OCI-LY7 (cell line): ENCODE data around the gene LIMK2. TPM values are rescaled to one million over a fixed set of nuclear protein-coding genes. Genes with fewer than 3 reads are reported as not detected.
"Not testable (repeated sequence)": the region's sequence is repeated elsewhere in the genome, so short reads cannot be mapped to it uniquely, and the experiment has no call there.

ENCODE experiments used
- BruUV-seq: library from RNA; stranded (reverse); fragments of 400-500 nt; replicated peaks from 2 replicates; lab custom pipeline; 2021; lab: Mats Ljungman, UMichigan
- CTCF ChIA-PET: fragments of 300-600 bp; sonication (Branson Sonifier 250); formaldehyde crosslinking; loops from one replicate; lab custom pipeline; 2022; ENCODE audit warnings: antibody characterized with exemption; ENCODE audit not compliant: unreplicated experiment; lab: Charles Lee
- POLR2A ChIA-PET: fragments of 300-600 bp; sonication (Branson Sonifier 250); formaldehyde crosslinking; loops from one replicate; lab custom pipeline; 2022; ENCODE audit warnings: antibody characterized with exemption; lab: Charles Lee
- DNase-seq: peaks from one replicate; pipeline ENCODE4 v3.0.0-alpha.2; 2015; ENCODE audit warnings: low spot score
- H2AFZ ChIP-seq: fragments of 200-600 bp; sonication (generic), shearing (Covaris generic); 2 replicates; pipeline ENCODE4 v1.6.1; 2014; ENCODE audit warnings: mild to moderate bottlenecking, antibody characterized with exemption, low read length, moderate library complexity
- H3K27ac ChIP-seq: fragments of 200-600 bp; sonication (generic); 2 replicates; pipeline ENCODE4 v1.5.1; 2014; ENCODE audit warnings: mixed run types, low read depth, mild to moderate bottlenecking, moderate library complexity, low read length, inconsistent platforms; ENCODE audit not compliant: poor library complexity, severe bottlenecking
- H3K36me3 ChIP-seq: fragments of 200-600 bp; sonication (generic); 2 replicates; pipeline ENCODE4 v1.6.1; 2014; ENCODE audit warnings: mild to moderate bottlenecking, antibody characterized with exemption, low read length, moderate library complexity, mixed read lengths; ENCODE audit not compliant: insufficient read depth
- H3K4me1 ChIP-seq: fragments of 200-600 bp; sonication (generic); 2 replicates; pipeline ENCODE4 v1.5.1; 2014; ENCODE audit warnings: mild to moderate bottlenecking, low read length; ENCODE audit not compliant: insufficient read depth, poor library complexity, severe bottlenecking
- H3K4me2 ChIP-seq: fragments of 200-600 bp; sonication (generic); 2 replicates; pipeline ENCODE4 v1.6.1; 2014; ENCODE audit warnings: mild to moderate bottlenecking, low read length
- H3K4me3 ChIP-seq: fragments of 200-600 bp; sonication (generic); 2 replicates; pipeline ENCODE4 v1.5.1; 2014; ENCODE audit warnings: mild to moderate bottlenecking, low read depth, low read length; ENCODE audit not compliant: poor library complexity, severe bottlenecking
- H3K79me2 ChIP-seq: fragments of 200-600 bp; sonication (generic); 2 replicates; pipeline ENCODE4 v1.6.1; 2016; ENCODE audit warnings: low read depth, mild to moderate bottlenecking, low read length, moderate library complexity, mixed read lengths; ENCODE audit not compliant: insufficient read depth
- H3K9me2 ChIP-seq: fragments of 200-600 bp; sonication (generic); 2 replicates; pipeline ENCODE4 v1.6.1; 2016; ENCODE audit warnings: mild to moderate bottlenecking, low read length, mixed read lengths; ENCODE audit not compliant: insufficient read depth
- H3K9me3 ChIP-seq: fragments of 200-600 bp; sonication (generic); 2 replicates; pipeline ENCODE4 v1.6.1; 2014; ENCODE audit warnings: mild to moderate bottlenecking, mixed run types, low read length, mixed read lengths
- H4K20me1 ChIP-seq: fragments of 200-600 bp; sonication (generic); 2 replicates; pipeline ENCODE4 v1.6.1; 2014; ENCODE audit warnings: mild to moderate bottlenecking, antibody characterized with exemption, low read length, moderate library complexity, mixed read lengths; ENCODE audit not compliant: insufficient read depth
- EZH2phosphoT487 ChIP-seq: fragments of 200-600 bp; sonication (generic); IDR thresholded peaks from 2 replicates; pipeline ENCODE4 v1.6.1; 2018; ENCODE audit warnings: low read depth, borderline replicate concordance, mild to moderate bottlenecking, mixed run types, antibody characterized with exemption, low read length, moderate library complexity, mixed read lengths
- intact Hi-C: fragments of 100-400 bp; cut with micrococcal nuclease; formaldehyde crosslinking; loops from one replicate; pipeline ENCODE4 v1.10.0; 2022; ENCODE audit not compliant: unreplicated experiment
- total RNA-seq, 2 experiments: library from RNA; depleted of rRNA in 1 of 2; stranded (reverse); fragments of >200 nt in 1 of 2; shearing (Covaris generic) in 1 of 2; gene quantifications; 2 replicates each; pipeline ENCODE4 v1.2.3, GENCODE V29; 2014 to 2022
- TF ChIP-seq, protein P1 (sequence below): fragments of 200-600 bp; sonication (generic); conservative IDR thresholded peaks from 2 replicates; pipeline ENCODE4 v1.5.1; 2014; ENCODE audit warnings: mild to moderate bottlenecking, antibody characterized with exemption, low read length, moderate library complexity, mixed read lengths

LIMK2 gene
- total RNA-seq, 2 experiments from 2014 or later: 16.2 to 24.8 TPM

DNA sequence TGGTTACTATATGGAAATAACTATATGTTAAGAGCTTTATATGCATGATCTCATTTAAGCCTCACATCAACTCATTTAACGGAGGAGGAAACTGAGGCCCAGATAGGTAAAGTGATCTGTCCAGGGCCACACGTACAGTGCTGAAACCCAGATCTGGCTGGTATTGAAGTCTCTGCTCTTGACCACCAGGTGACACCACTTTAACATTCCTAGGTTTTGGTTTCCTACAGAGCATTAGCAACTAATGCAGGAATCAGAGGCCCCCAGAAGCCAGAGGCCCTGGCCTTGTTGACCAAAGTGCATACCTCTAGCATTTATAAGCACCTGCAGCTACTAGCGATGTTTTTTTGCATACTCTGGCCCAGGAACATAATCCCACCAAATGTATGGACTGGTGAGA is 12.9 kb upstream of the LIMK2 start:
- no TSS peak for BruUV-seq
- H3K36me3 ChIP-seq: peaks cover 21% of the 10 kb centered on the region; the same call in 1 of the 2 replicates
- intact Hi-C loops: no loop called here

DNA sequence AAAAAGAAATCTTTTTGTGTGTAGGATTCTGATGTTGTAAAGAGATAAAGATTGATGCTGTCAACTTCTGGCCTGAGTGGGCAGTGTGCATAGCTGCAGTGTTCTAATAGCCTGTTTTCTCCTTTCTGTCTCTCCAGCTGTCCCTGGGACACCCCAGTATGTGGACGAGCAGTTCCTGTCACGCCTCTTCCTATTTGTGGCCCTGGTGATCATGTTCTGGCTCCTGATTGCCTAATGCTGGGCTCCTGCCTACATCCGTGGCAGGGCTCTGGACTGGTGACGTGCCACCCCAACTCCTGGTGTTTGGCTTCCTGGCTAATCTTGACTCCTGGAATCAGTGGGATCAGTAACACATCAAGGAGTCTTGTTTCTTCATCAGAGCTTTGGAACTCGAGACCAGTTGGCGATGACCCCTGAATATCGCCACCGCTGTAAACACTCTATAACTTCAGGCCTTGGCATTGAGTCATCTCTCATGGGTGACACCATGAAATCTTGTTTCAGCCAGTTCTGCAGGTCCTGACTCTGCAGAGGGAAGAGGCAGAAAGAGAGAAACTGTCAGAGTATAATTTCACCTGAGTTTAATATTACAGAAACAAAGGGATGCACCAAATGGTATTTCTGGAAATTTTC is 7.6 kb upstream of the LIMK2 start:
- H3K79me2 ChIP-seq, H3K9me3 ChIP-seq, BruUV-seq, H3K4me3 ChIP-seq, POLR2A ChIA-PET, H2AFZ ChIP-seq, H3K9me2 ChIP-seq, intact Hi-C loops, H3K27ac ChIP-seq, CTCF ChIA-PET, H4K20me1 ChIP-seq, H3K4me1 ChIP-seq, H3K36me3 ChIP-seq, DNase-seq, H3K4me2 ChIP-seq: not testable (repeated sequence)

More for the DNA sequence above, 12.9 kb upstream of the LIMK2 start:
- H3K9me2 ChIP-seq: no peaks in the 10 kb centered on the region
- POLR2A ChIA-PET: interaction anchor here (0.7 kb wide), 1 partner anchor 375 kb away, joined by 4 read pairs; no protein-coding TSS in a partner anchor
- H3K9me3 ChIP-seq: no peaks in the 10 kb centered on the region
- no peaks in the 10 kb centered on the region for H4K20me1 ChIP-seq
- H3K4me2 ChIP-seq: no peak overlapping the region
- H3K27ac ChIP-seq: no peak overlapping the region
- no peak for TF ChIP-seq EZH2phosphoT487
- TF ChIP-seq, protein P1, sequence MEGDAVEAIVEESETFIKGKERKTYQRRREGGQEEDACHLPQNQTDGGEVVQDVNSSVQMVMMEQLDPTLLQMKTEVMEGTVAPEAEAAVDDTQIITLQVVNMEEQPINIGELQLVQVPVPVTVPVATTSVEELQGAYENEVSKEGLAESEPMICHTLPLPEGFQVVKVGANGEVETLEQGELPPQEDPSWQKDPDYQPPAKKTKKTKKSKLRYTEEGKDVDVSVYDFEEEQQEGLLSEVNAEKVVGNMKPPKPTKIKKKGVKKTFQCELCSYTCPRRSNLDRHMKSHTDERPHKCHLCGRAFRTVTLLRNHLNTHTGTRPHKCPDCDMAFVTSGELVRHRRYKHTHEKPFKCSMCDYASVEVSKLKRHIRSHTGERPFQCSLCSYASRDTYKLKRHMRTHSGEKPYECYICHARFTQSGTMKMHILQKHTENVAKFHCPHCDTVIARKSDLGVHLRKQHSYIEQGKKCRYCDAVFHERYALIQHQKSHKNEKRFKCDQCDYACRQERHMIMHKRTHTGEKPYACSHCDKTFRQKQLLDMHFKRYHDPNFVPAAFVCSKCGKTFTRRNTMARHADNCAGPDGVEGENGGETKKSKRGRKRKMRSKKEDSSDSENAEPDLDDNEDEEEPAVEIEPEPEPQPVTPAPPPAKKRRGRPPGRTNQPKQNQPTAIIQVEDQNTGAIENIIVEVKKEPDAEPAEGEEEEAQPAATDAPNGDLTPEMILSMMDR: peak; percentile 52
- peaks cover 8% of the 10 kb centered on the region for H3K4me1 ChIP-seq
- DNase-seq: no peak
- no peak overlapping the region for H3K4me3 ChIP-seq
- no peaks in the 10 kb centered on the region for H3K79me2 ChIP-seq
- CTCF ChIA-PET: no interaction called here
- no peak overlapping the region for H2AFZ ChIP-seq

DNA sequence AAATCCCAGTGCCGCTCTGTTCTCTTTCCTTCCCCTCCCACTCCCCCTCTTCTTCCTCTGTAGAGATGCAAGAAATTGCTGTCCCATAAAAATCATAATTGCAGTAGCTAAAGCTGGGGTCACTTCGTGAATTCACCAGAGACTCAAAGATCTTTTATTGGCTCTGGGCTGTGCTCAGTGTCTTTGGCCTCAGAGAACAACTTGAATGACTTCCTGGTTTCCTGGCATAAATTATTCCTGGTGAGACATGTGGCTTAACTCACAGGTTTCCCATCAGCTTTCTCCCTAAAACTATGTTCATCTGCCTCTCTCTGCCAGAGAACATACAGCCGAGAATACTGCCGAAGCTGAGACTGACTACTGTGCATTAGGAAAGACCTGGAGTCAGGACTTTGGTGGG is 7.0 kb upstream of the LIMK2 start:
- H3K27ac ChIP-seq, CTCF ChIA-PET, intact Hi-C loops, H2AFZ ChIP-seq, H3K4me2 ChIP-seq, BruUV-seq, POLR2A ChIA-PET, H3K9me3 ChIP-seq, H3K79me2 ChIP-seq, H3K4me1 ChIP-seq, H3K36me3 ChIP-seq, DNase-seq, H3K4me3 ChIP-seq, H4K20me1 ChIP-seq, H3K9me2 ChIP-seq: not testable (repeated sequence)

DNA sequence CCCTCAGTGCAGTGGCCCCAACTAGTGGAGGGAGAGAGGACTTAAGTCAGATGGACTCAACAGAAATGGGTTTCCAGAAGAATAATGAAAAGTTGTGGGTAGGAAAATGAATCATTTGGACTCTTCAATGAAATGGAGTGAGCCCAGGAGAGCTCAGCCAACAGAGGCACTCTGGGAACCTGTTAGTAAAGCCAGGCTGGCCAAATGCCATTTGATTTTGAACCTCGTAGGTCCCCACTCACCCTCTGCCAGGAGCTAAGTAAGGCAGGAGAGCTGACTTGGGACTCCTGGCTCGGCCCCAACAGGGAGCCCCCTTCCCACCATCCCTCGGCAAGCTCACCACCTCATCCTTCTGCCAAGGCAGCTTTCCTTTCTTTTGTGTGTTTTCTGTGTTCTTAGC is 5.6 kb upstream of the LIMK2 start:
- H3K9me2 ChIP-seq, H4K20me1 ChIP-seq, POLR2A ChIA-PET, DNase-seq, H3K36me3 ChIP-seq, H3K9me3 ChIP-seq, H3K79me2 ChIP-seq, H3K4me3 ChIP-seq, intact Hi-C loops, H3K4me2 ChIP-seq, H2AFZ ChIP-seq, H3K27ac ChIP-seq: not testable (repeated sequence)
- TSS peak; percentile 77 for BruUV-seq
- CTCF ChIA-PET: interaction anchor here (0.6 kb wide), 1 partner anchor 99 kb away, joined by 3 read pairs; no protein-coding TSS in a partner anchor
- H3K4me1 ChIP-seq: peaks cover 11% of the 10 kb centered on the region
